Measurements from ENCODE around the gene SEMA4D. TPM values are rescaled to one million over a fixed set of nuclear protein-coding genes. Genes with fewer than 3 reads are reported as not detected.

SEMA4D gene
- total RNA-seq, 2 donors from 2014 or later, result 42.8 to 51.0 TPM

DNA sequence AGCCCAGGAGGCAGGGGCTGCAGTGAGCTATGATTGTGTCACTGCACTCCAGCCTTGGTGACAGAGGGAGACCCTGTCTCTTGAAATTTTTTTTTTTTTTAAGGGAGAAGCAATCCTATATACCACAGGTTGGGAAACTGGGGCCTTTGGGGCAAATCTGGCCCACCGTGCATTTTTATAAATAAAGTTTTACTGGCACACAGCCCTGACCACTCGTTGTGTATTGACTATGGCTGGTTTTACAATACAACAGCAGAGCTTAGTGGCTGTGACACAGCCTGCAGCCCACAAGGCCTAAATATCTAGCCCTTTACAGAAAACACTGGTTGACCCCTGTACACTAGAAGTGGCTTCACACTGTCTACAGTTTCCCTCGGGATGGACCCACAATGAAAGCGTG, 121.6 kb downstream of the SEMA4D start:
- no peak overlapping the region for H3K27ac ChIP-seq (ENCODE audit: low read depth, low read length)
- Mint-ChIP-seq H3K27me3 (ENCODE audit: insufficient read depth) (no peaks in the 10 kb centered on the region), H3K4me3 (no peak overlapping the region), H3K4me1 (peaks cover 6% of the 10 kb centered on the region), H3K36me3 (ENCODE audit: low read depth) (peaks cover 25% of the 10 kb centered on the region), H3K27ac (peak overlapping the region; percentile 75), H3K9me3 (no peaks in the 10 kb centered on the region)
- no peaks in the 10 kb centered on the region for H3K4me1 ChIP-seq (ENCODE audit: control insufficient read depth, insufficient read depth, low read length)
- no peak overlapping the region for H3K9ac ChIP-seq (ENCODE audit: extremely low read depth, low read length, poor library complexity, severe bottlenecking)
- no peak for DNase-seq
- TF ChIP-seq, protein P1, sequence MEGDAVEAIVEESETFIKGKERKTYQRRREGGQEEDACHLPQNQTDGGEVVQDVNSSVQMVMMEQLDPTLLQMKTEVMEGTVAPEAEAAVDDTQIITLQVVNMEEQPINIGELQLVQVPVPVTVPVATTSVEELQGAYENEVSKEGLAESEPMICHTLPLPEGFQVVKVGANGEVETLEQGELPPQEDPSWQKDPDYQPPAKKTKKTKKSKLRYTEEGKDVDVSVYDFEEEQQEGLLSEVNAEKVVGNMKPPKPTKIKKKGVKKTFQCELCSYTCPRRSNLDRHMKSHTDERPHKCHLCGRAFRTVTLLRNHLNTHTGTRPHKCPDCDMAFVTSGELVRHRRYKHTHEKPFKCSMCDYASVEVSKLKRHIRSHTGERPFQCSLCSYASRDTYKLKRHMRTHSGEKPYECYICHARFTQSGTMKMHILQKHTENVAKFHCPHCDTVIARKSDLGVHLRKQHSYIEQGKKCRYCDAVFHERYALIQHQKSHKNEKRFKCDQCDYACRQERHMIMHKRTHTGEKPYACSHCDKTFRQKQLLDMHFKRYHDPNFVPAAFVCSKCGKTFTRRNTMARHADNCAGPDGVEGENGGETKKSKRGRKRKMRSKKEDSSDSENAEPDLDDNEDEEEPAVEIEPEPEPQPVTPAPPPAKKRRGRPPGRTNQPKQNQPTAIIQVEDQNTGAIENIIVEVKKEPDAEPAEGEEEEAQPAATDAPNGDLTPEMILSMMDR (conservative IDR thresholded peaks at IDR 0.05), result no peak
- 92 to 97% methylated on average over 4 of the region's 4 CpGs for WGBS, 2 experiments (ENCODE audit: insufficient coverage in 1 of 2, insufficient read length in 1 of 2)
- no peaks in the 10 kb centered on the region for H3K9me3 ChIP-seq (ENCODE audit: control insufficient read depth, low read length)
- H3K27me3 ChIP-seq (ENCODE audit: control insufficient read depth, insufficient read depth, low read length, poor library complexity, severe bottlenecking), result no peaks in the 10 kb centered on the region
- H3K4me3 ChIP-seq (ENCODE audit: low read length), result no peak overlapping the region
- no peaks in the 10 kb centered on the region for H3K36me3 ChIP-seq (ENCODE audit: control insufficient read depth, insufficient read depth, low read length)

DNA sequence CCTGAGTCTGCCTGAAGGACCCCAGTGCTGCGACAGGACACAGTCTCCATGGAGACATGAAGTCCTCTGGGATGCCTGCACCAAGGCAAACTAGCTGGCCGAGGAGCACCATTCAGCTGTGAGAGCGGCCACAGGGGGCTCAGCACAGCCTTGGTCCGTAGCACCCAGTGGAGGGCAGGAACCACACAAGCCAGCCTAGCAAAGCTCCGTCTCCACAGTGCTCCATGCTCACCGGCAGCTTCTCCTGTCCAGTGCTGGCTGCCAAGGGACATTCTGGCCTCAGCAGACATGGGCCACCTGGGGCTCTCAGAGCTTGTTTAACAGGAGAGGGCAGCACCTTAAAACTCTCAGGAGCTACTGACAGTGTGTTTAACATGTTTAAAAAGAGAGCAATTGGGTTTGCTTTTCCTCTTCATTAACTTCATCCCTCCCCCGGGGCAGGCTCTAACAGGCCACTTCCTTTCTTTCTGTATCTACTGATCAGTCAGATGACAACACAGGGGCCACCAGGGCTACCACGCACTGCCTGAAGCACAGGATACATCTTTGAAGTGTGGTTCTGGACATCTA, 122.6 kb downstream of the SEMA4D start:
- H3K27me3 Mint-ChIP-seq (ENCODE audit: insufficient read depth), result no peaks in the 10 kb centered on the region
- Histone ChIP-seq H3K27ac (ENCODE audit: low read depth, low read length) (no peak overlapping the region), H3K27me3 (ENCODE audit: control insufficient read depth, insufficient read depth, low read length, poor library complexity, severe bottlenecking) (no peaks in the 10 kb centered on the region), H3K9me3 (ENCODE audit: control insufficient read depth, low read length) (no peaks in the 10 kb centered on the region), H3K36me3 (ENCODE audit: control insufficient read depth, insufficient read depth, low read length) (no peaks in the 10 kb centered on the region), H3K4me3 (ENCODE audit: low read length) (no peak overlapping the region), H3K4me1 (ENCODE audit: control insufficient read depth, insufficient read depth, low read length) (no peaks in the 10 kb centered on the region), H3K9ac (ENCODE audit: extremely low read depth, low read length, poor library complexity, severe bottlenecking) (no peak overlapping the region)
- TF ChIP-seq, protein P1 (conservative IDR thresholded peaks at IDR 0.05), result peak; percentile 12
- no peak overlapping the region for H3K4me3 Mint-ChIP-seq
- peaks cover 6% of the 10 kb centered on the region for H3K4me1 Mint-ChIP-seq
- peaks cover 25% of the 10 kb centered on the region for H3K36me3 Mint-ChIP-seq (ENCODE audit: low read depth)
- H3K9me3 Mint-ChIP-seq, result no peaks in the 10 kb centered on the region
- peak; percentile 62 for DNase-seq
- H3K27ac Mint-ChIP-seq, result no peak overlapping the region
- WGBS, 2 experiments (ENCODE audit: insufficient coverage in 1 of 2, insufficient read length in 1 of 2), result 90 to 100% methylated on average over 1 to 8 of the region's 8 CpGs

DNA sequence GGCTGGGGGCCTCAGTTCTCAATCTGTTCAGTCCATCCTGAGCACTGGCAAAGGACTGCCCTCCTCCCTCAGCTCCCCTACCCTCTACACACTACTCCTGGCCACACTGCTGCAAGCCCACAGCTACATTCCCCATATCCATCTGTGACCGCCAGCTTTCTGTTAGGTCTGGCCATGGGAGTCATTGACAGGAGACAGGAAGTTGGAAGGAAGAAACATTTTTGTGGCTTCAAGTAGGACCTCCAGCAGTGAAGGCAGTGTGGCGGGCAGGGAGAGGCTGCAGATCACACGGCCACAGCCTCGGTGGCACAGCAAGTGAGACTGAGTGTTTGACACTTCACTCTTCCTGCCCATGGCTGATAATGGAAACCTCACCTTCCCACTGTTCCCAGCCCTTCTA, 123.7 kb downstream of the SEMA4D start:
- no peaks in the 10 kb centered on the region for H3K4me1 ChIP-seq (ENCODE audit: control insufficient read depth, insufficient read depth, low read length)
- Mint-ChIP-seq H3K27me3 (ENCODE audit: insufficient read depth) (no peaks in the 10 kb centered on the region), H3K36me3 (ENCODE audit: low read depth) (peaks cover 20% of the 10 kb centered on the region), H3K4me3 (no peak overlapping the region), H3K9me3 (no peaks in the 10 kb centered on the region), H3K4me1 (peaks cover 6% of the 10 kb centered on the region), H3K27ac (no peak overlapping the region)
- H3K27ac ChIP-seq (ENCODE audit: low read depth, low read length), result no peak overlapping the region
- WGBS, 2 experiments (ENCODE audit: insufficient coverage in 1 of 2, insufficient read length in 1 of 2), result 88 to 90% methylated on average over 2 to 4 of the region's 4 CpGs
- H3K9me3 ChIP-seq (ENCODE audit: control insufficient read depth, low read length), result no peaks in the 10 kb centered on the region
- no peaks in the 10 kb centered on the region for H3K36me3 ChIP-seq (ENCODE audit: control insufficient read depth, insufficient read depth, low read length)
- TF ChIP-seq, protein P1 (conservative IDR thresholded peaks at IDR 0.05), result no peak
- no peaks in the 10 kb centered on the region for H3K27me3 ChIP-seq (ENCODE audit: control insufficient read depth, insufficient read depth, low read length, poor library complexity, severe bottlenecking)
- DNase-seq, result no peak
- H3K4me3 ChIP-seq (ENCODE audit: low read length), result no peak overlapping the region
- H3K9ac ChIP-seq (ENCODE audit: extremely low read depth, low read length, poor library complexity, severe bottlenecking), result no peak overlapping the region

All from endodermal cell (in vitro differentiated cells).